OCI-M1 (cell line): ENCODE measurements around the gene MSTO1.
"Not testable (repeated sequence)": the region's sequence is repeated elsewhere in the genome, so short reads cannot be mapped to it uniquely, and the experiment has no call there.

Experiments
- DNase-seq: peaks from one replicate; lab custom pipeline; 2025; lab: John Stamatoyannopoulos, UW

Gene MSTO1

GRCh38 chr1:155622191-155622590, 12.2 kb downstream of the MSTO1 start:
- no peak for DNase-seq

DNA sequence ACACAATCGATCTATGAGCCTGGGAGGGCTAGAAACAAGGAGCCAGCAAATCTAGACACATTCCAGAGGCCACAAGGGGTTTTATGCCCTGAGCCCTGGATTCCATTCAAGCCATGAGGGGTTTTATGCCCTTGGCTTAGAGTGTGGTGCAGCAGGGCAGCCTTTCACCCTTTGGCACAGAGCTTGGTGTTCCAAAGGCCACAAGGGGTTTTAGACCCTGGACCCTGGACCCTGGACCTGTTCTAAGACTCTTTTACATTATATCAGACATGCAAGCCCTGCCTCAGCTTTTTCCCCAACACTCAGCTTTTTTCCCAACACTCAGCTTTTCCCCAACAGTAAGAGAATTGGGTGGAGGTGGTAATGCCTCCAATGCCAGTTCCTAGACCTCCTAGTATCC, 13.3 kb downstream of the MSTO1 start:
- no peak for DNase-seq

GRCh38 chr1:155626428-155626827, 16.4 kb downstream of the MSTO1 start:
- DNase-seq = not testable (repeated sequence)

- no peak for DNase-seq
Observed at GRCh38 chr1:155636397-155637153, 26.6 kb downstream of the MSTO1 start.

DNA sequence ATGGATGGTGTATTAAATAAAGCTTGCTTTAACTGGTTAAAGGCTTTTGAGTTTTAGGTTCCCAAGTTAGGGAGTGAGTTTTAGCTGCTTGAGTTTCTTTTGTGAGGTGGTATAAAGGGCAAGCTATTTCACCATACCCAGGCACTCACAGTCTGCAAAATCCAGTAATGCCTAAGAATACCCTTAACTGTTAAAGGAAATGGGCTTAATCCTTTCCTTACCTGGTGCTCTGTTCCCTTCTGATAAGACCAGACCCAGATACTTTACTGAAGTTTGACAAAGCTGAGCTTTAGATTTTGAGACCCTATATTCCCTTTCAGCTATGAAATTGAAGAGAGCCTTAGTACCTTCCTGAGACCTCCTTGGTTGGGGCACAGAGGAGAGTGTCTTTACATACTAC, 30.3 kb downstream of the MSTO1 start:
- DNase-seq = no peak

DNA sequence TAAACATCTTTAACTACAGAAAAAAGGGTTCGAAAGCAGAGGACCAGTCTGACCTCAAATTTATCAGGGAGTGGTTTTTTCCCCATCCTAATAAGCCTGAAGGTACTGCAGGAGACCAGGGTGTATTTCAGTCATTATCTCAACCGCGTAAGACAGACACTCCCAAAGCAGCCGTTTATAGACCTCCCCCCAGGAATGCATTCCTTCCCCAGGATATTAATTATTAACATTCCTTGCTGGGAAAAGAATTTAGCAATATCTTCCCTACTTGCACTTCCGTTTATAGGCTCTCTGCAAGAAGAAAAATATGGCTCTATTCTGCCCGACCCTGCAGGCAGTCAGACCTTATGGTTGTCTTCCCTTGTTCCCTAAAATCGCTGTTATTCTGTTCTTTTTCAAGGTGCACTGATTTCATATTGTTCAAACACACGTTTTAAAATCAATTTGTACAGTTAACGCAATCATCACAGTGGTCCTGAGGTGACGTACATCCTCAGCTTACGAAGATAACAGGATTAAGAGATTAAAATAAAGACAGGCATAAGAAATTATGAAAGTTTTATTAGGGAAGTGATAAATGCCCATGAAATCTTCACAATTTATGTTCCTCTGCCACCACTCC, 32.7 kb downstream of the MSTO1 start:
- DNase-seq = peak; percentile 41

DNA sequence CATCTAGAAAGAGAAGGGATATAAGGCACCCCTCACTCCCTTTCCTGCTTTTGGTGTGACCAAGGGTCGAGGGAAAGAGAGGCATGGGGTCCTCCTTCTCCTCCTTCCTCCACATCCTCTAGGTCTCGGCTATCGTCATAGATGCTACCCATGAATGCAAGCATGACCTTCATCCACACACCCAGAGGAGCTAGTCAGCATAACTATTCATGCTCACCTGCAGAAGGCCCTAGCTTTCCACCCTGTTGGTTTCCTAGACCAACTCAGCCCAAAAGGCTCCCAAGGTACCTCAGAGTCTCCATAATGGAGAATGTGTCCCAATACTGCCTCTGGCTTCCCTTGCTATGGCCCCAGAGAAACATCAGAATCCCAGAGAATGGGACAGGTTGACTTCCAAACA, 33.2 kb downstream of the MSTO1 start:
- no peak for DNase-seq

GRCh38 chr1:155645034-155645598, 35.1 kb downstream of the MSTO1 start:
- no peak for DNase-seq

- no peak for DNase-seq
Observed at GRCh38 chr1:155645648-155646047, 35.6 kb downstream of the MSTO1 start.

DNA sequence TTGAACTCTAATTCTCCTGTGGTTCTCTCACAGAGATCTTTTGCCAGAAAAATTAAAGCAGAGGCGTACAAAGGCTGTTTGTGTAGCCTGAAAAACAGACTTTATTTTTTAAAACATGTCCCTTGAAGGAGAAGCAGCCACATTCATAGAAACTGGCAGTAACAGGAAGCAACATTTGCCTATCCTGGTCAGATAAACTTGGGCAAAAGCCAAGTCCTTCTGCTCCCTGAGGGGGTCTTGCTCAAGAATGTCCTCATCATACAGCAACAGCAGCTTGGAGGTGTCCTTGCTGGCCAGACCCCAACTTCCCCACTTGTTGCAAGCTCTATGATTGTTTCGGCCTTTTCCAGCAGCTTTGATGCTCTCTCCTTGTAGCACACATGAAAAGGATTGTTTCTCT, 36.3 kb downstream of the MSTO1 start:
- no peak for DNase-seq

DNA sequence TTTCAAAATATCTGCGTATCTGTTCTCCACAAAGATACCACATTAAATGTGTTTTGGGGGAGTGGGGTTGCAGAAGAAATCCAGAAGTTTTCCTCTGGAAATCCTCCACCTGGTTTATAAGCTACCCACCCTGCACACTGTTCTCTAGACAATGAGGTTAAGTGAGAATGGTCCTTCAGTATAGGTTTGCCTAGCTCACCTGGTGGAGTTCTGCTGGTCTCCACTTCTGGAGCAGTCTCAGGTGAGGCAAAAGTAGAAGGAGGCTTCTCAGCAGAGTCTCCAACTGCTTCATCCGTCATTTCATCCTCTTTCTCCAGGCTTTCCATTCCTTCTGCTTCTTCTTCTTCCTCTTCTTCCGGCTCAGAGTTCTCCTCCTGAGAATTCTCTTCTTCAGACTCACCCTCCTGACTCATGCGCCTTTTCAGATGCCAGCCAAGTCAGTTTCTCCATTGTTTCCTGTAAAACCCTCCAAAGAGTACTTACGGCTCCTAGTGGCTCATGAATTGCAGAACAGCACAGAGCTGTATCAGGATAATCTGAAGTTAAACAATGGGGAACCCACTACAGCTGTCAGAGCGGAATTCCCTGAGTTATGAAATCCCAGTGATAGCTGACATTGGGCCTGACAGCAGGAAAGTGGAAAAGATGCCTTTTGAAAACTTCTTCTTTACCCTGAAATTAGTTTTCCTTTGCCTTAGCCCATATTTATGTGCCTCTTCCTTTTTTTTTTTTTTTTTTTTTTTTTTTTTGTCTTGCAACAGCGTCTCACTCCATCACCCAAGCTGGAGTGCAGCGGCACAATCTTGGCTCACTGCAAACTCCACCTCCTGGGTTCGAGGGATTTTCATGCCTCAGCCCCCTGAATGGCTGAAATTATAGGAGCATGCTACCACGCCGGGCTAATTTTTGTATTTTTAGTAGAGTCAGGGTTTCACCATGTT, 38.5 kb downstream of the MSTO1 start:
- peak; percentile 75 for DNase-seq

DNA sequence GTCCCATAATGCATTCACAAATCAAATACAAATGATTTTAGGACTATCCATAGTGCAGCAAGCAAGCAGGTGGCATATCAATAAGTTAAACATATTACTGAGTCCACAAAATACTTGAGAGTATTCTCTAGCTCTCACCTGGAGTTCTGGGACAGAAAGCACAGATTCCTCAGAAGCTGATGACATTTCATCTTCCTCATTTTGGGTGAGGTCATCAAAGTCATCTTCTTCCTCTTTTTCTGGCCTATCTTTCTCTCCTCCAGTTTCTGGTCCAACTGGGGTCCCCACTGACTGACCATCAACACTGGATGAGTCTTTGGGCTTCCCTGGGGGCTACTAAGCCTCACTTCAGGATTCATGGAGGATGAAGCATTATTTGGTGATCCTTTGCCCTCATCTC, 39.7 kb downstream of the MSTO1 start:
- peak; percentile 72 for DNase-seq

GRCh38 chr1:155650231-155650757, 40.3 kb downstream of the MSTO1 start:
- no peak for DNase-seq

GRCh38 chr1:155651861-155652661, 42.0 kb downstream of the MSTO1 start:
- DNase-seq = no peak

DNA sequence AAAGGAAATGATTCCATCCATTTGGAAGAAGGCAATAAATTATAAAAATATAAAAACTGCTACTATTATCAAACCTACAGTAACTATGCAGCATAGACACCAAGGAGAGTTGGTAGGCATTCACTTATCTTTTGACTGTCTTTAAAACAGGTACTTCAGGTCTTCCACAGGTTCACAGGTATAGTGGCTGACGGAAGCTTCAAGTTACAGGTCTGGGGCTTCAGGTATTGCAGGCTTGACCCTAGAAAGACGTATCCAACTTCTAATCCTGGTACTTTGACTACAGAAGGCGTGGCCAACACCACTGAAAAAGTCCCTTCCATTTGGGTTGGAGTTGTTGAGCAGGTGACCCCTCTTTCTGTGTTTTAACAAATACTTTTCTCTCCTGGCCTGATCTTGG, 42.9 kb downstream of the MSTO1 start:
- DNase-seq = no peak

GRCh38 chr1:155657463-155657862, 47.4 kb downstream of the MSTO1 start:
- no peak for DNase-seq

DNA sequence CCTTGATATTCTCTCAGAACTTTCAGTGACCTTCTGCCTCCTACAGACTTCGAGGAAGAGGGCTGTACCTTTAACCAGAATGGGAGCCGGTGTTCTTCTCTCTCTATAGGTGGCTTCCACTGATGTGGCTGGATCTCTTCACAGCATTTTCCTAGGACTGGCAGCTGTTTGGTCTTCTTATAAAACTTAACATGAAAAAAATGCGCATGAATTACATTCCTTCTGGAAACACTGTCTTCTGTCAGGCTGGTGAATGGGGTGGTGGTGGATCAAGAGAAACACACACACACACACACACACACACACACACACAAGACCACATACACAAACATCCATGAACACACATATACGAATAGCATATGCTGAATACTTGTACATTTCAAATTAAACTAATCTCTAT, 51.2 kb downstream of the MSTO1 start:
- not testable (repeated sequence) for DNase-seq
